Erythroblast (primary cell): ENCODE results near the gene CAMKMT.

Experiments used
- GATA1 ChIP-seq: IDR thresholded peaks from 2 replicates; pipeline ENCODE4 v1.6.1; 2011; ENCODE audit warnings: low read depth, mild to moderate bottlenecking, control low read depth, low read length, moderate library complexity
- POLR2A ChIP-seq: IDR thresholded peaks from 2 replicates; pipeline ENCODE4 v1.6.1; 2011; ENCODE audit warnings: mild to moderate bottlenecking, low read length

- TF ChIP-seq POLR2A, result no peak
- no peak for TF ChIP-seq GATA1
Measured at GRCh38 chr2:44459739-44460138, 98.0 kb downstream of the CAMKMT start.
